ENCODE results near the gene ATG13.
"Not testable (repeated sequence)": the region's sequence is repeated elsewhere in the genome, so short reads cannot be mapped to it uniquely, and the experiment has no call there.

ATG13 gene

GRCh38 chr11:46670521-46670920 lies 53.2 kb downstream of the ATG13 start:
- no CpG with 5 or more reads among the region's 3 CpGs for WGBS (ENCODE audit: extremely low coverage, insufficient coverage, low lambda C conversion rate)
- not testable (repeated sequence) for H3K36me3 ChIP-seq (ENCODE audit: control insufficient read depth, insufficient read depth, low read length); H3K18ac ChIP-seq (ENCODE audit: low read length); H3K27me3 ChIP-seq (ENCODE audit: insufficient read depth, low read length, poor library complexity); H2BK120ac ChIP-seq (ENCODE audit: low read depth, low read length); H2AK5ac ChIP-seq (ENCODE audit: low read length); H3K4me2 ChIP-seq (ENCODE audit: low read length); H3K79me2 ChIP-seq (ENCODE audit: control insufficient read depth, insufficient read depth, low read length); H3K27ac ChIP-seq (ENCODE audit: low read depth, low read length); H3K4me1 ChIP-seq (ENCODE audit: control insufficient read depth, low read depth, low read length); H3K9ac ChIP-seq (ENCODE audit: low read length); H3K23ac ChIP-seq (ENCODE audit: low read length); H4K5ac ChIP-seq (ENCODE audit: low read length); H3K79me1 ChIP-seq (ENCODE audit: low read length); H3K4me3 ChIP-seq (ENCODE audit: low read length); H3K56ac ChIP-seq (ENCODE audit: low read length); H4K8ac ChIP-seq (ENCODE audit: low read depth, low read length); DNase-seq; H2BK5ac ChIP-seq (ENCODE audit: low read length); H2BK15ac ChIP-seq (replicated peaks; ENCODE audit: low read depth); H3K4ac ChIP-seq (ENCODE audit: low read depth, low read length)

- H3K4me3 ChIP-seq (ENCODE audit: low read length) = no peak overlapping the region
- no peak overlapping the region for H3K27ac ChIP-seq (ENCODE audit: low read depth, low read length)
- H3K9ac ChIP-seq (ENCODE audit: low read length) = no peak overlapping the region
- WGBS (ENCODE audit: extremely low coverage, insufficient coverage, low lambda C conversion rate) = no CpG with 5 or more reads among the region's 10 CpGs
- peaks cover 2% of the 10 kb centered on the region for H3K36me3 ChIP-seq (ENCODE audit: control insufficient read depth, insufficient read depth, low read length)
- H3K4me1 ChIP-seq (ENCODE audit: control insufficient read depth, low read depth, low read length) = peaks cover 9% of the 10 kb centered on the region
- H2AK5ac ChIP-seq (ENCODE audit: low read length) = no peak overlapping the region
- no peak overlapping the region for H3K23ac ChIP-seq (ENCODE audit: low read length)
- H3K79me2 ChIP-seq (ENCODE audit: control insufficient read depth, insufficient read depth, low read length) = no peaks in the 10 kb centered on the region
- DNase-seq = no peak
- H2BK5ac ChIP-seq (ENCODE audit: low read length) = no peak overlapping the region
- no peak overlapping the region for H4K8ac ChIP-seq (ENCODE audit: low read depth, low read length)
- H3K4ac ChIP-seq (ENCODE audit: low read depth, low read length) = no peak overlapping the region
- no peak overlapping the region for H3K56ac ChIP-seq (ENCODE audit: low read length)
- no peak overlapping the region for H4K5ac ChIP-seq (ENCODE audit: low read length)
- H2BK15ac ChIP-seq (replicated peaks; ENCODE audit: low read depth) = no peak overlapping the region
- no peaks in the 10 kb centered on the region for H3K27me3 ChIP-seq (ENCODE audit: insufficient read depth, low read length, poor library complexity)
- H2BK120ac ChIP-seq (ENCODE audit: low read depth, low read length) = no peak overlapping the region
- H3K4me2 ChIP-seq (ENCODE audit: low read length) = no peak overlapping the region
- no peak overlapping the region for H3K18ac ChIP-seq (ENCODE audit: low read length)
- H3K79me1 ChIP-seq (ENCODE audit: low read length) = no peaks in the 10 kb centered on the region
These were observed 54.6 kb downstream of the ATG13 start for GRCh38 chr11:46671958-46672315.

- Histone ChIP-seq H3K56ac (ENCODE audit: low read length) (no peak overlapping the region), H3K79me2 (ENCODE audit: control insufficient read depth, insufficient read depth, low read length) (no peaks in the 10 kb centered on the region), H3K23ac (ENCODE audit: low read length) (no peak overlapping the region), H3K18ac (ENCODE audit: low read length) (no peak overlapping the region), H2BK15ac (replicated peaks; ENCODE audit: low read depth) (no peak overlapping the region), H2BK5ac (ENCODE audit: low read length) (no peak overlapping the region), H3K4me1 (ENCODE audit: control insufficient read depth, low read depth, low read length) (peaks cover 9% of the 10 kb centered on the region), H3K36me3 (ENCODE audit: control insufficient read depth, insufficient read depth, low read length) (peaks cover 2% of the 10 kb centered on the region), H4K8ac (ENCODE audit: low read depth, low read length) (no peak overlapping the region), H3K27me3 (ENCODE audit: insufficient read depth, low read length, poor library complexity) (no peaks in the 10 kb centered on the region), H3K27ac (ENCODE audit: low read depth, low read length) (no peak overlapping the region), H4K5ac (ENCODE audit: low read length) (no peak overlapping the region), H2AK5ac (ENCODE audit: low read length) (no peak overlapping the region), H3K9ac (ENCODE audit: low read length) (no peak overlapping the region), H3K79me1 (ENCODE audit: low read length) (no peaks in the 10 kb centered on the region), H3K4me3 (ENCODE audit: low read length) (no peak overlapping the region), H2BK120ac (ENCODE audit: low read depth, low read length) (no peak overlapping the region), H3K4me2 (ENCODE audit: low read length) (no peak overlapping the region), H3K4ac (ENCODE audit: low read depth, low read length) (no peak overlapping the region)
- whole genome bisulfite sequencing (ENCODE audit: extremely low coverage, insufficient coverage, low lambda C conversion rate) = no CpG with 5 or more reads among the region's 7 CpGs
- DNase-seq = no peak
These were observed 55.1 kb downstream of the ATG13 start for GRCh38 chr11:46672381-46672839.

GRCh38 chr11:46673713-46674462 lies 56.5 kb downstream of the ATG13 start:
- WGBS (ENCODE audit: extremely low coverage, insufficient coverage, low lambda C conversion rate) = no CpG with 5 or more reads among the region's 6 CpGs
- H3K4me1 ChIP-seq (ENCODE audit: control insufficient read depth, low read depth, low read length) = peaks cover 9% of the 10 kb centered on the region
- H4K5ac ChIP-seq (ENCODE audit: low read length) = no peak overlapping the region
- H3K4ac ChIP-seq (ENCODE audit: low read depth, low read length) = no peak overlapping the region
- H3K4me2 ChIP-seq (ENCODE audit: low read length) = no peak overlapping the region
- peak overlapping the region; percentile 83 for H3K27ac ChIP-seq (ENCODE audit: low read depth, low read length)
- H2BK120ac ChIP-seq (ENCODE audit: low read depth, low read length) = no peak overlapping the region
- no peaks in the 10 kb centered on the region for H3K79me1 ChIP-seq (ENCODE audit: low read length)
- H2BK5ac ChIP-seq (ENCODE audit: low read length) = no peak overlapping the region
- no peak overlapping the region for H3K23ac ChIP-seq (ENCODE audit: low read length)
- no peaks in the 10 kb centered on the region for H3K79me2 ChIP-seq (ENCODE audit: control insufficient read depth, insufficient read depth, low read length)
- H3K27me3 ChIP-seq (ENCODE audit: insufficient read depth, low read length, poor library complexity) = no peaks in the 10 kb centered on the region
- no peak overlapping the region for H2AK5ac ChIP-seq (ENCODE audit: low read length)
- no peak overlapping the region for H4K8ac ChIP-seq (ENCODE audit: low read depth, low read length)
- peak overlapping the region; percentile 22 for H3K18ac ChIP-seq (ENCODE audit: low read length)
- H3K56ac ChIP-seq (ENCODE audit: low read length) = peak overlapping the region; percentile 68
- no peak overlapping the region for H2BK15ac ChIP-seq (replicated peaks; ENCODE audit: low read depth)
- DNase-seq = peak; percentile 22
- peaks cover 3% of the 10 kb centered on the region for H3K36me3 ChIP-seq (ENCODE audit: control insufficient read depth, insufficient read depth, low read length)
- H3K4me3 ChIP-seq (ENCODE audit: low read length) = no peak overlapping the region
- H3K9ac ChIP-seq (ENCODE audit: low read length) = no peak overlapping the region

GRCh38 chr11:46674463-46675287 lies 57.3 kb downstream of the ATG13 start:
- Histone ChIP-seq H4K8ac (ENCODE audit: low read depth, low read length) (no peak overlapping the region), H3K56ac (ENCODE audit: low read length) (peak overlapping the region; percentile 68), H3K4ac (ENCODE audit: low read depth, low read length) (no peak overlapping the region), H2AK5ac (ENCODE audit: low read length) (no peak overlapping the region), H3K23ac (ENCODE audit: low read length) (no peak overlapping the region), H2BK5ac (ENCODE audit: low read length) (no peak overlapping the region), H3K4me3 (ENCODE audit: low read length) (no peak overlapping the region), H3K27me3 (ENCODE audit: insufficient read depth, low read length, poor library complexity) (no peaks in the 10 kb centered on the region), H2BK120ac (ENCODE audit: low read depth, low read length) (no peak overlapping the region), H3K79me1 (ENCODE audit: low read length) (no peaks in the 10 kb centered on the region), H3K79me2 (ENCODE audit: control insufficient read depth, insufficient read depth, low read length) (no peaks in the 10 kb centered on the region), H3K36me3 (ENCODE audit: control insufficient read depth, insufficient read depth, low read length) (peaks cover 4% of the 10 kb centered on the region), H2BK15ac (replicated peaks; ENCODE audit: low read depth) (no peak overlapping the region), H3K9ac (ENCODE audit: low read length) (peak overlapping the region; percentile 47), H3K18ac (ENCODE audit: low read length) (peak overlapping the region; percentile 22), H3K4me2 (ENCODE audit: low read length) (no peak overlapping the region), H4K5ac (ENCODE audit: low read length) (no peak overlapping the region), H3K4me1 (ENCODE audit: control insufficient read depth, low read depth, low read length) (peaks cover 9% of the 10 kb centered on the region), H3K27ac (ENCODE audit: low read depth, low read length) (peak overlapping the region; percentile 83)
- no CpG with 5 or more reads among the region's 12 CpGs for WGBS (ENCODE audit: extremely low coverage, insufficient coverage, low lambda C conversion rate)
- peak; percentile 96 for DNase-seq

All from mesendoderm (in vitro differentiated cells).